Measurements from ENCODE around the gene SREBF2. TPM values are rescaled to one million over a fixed set of nuclear protein-coding genes. Genes with fewer than 3 reads are reported as not detected.
A peak's percentile ranks its signal among the peaks of the same experiment; 100 is the strongest.

The SREBF2 gene
- total and polyA plus RNA-seq, 2 experiments from 2014 or later, result 23.6 to 26.5 TPM

GRCh38 chr22:41936894-41937169 lies 103.9 kb downstream of the SREBF2 start:
- H3K4me2 ChIP-seq (ENCODE audit: unreplicated experiment), result no peak overlapping the region
- H3K4me1 ChIP-seq (ENCODE audit: insufficient read depth), result peaks cover 5% of the 10 kb centered on the region
- H3K27me3 ChIP-seq (replicated peaks; ENCODE audit: insufficient read depth), result no peaks in the 10 kb centered on the region
- in situ Hi-C loops (cut with MboI), result no loop called here
- no peak overlapping the region for H3K9ac ChIP-seq
- no peaks in the 10 kb centered on the region for H3K9me2 ChIP-seq (ENCODE audit: insufficient read depth)
- H2AFZ ChIP-seq, result no peak overlapping the region
- H3K9me3 ChIP-seq (ENCODE audit: low read depth), result no peaks in the 10 kb centered on the region
- peaks cover 20% of the 10 kb centered on the region for H3F3A ChIP-seq (ENCODE audit: insufficient read depth)
- no peak overlapping the region for H3K4me3 ChIP-seq
- no peak overlapping the region for H3K27ac ChIP-seq
- DNase-seq, result no peak
- H4K20me1 ChIP-seq (ENCODE audit: insufficient read depth), result no peaks in the 10 kb centered on the region
- 95 to 96% methylated on average over 2 of the region's 2 CpGs for WGBS, 2 experiments (ENCODE audit: low coverage in 1 of 2, low lambda C conversion rate in 2 of 2, missing lambda C conversion rate in 2 of 2)
- H3K36me3 ChIP-seq (ENCODE audit: low read depth), result no peaks in the 10 kb centered on the region
- TF ChIP-seq EZH2 (IDR thresholded peaks at IDR 0.05; ENCODE audit: insufficient read depth, poor library complexity, severe bottlenecking) (no peak), EZH2phosphoT487 (IDR thresholded peaks at IDR 0.05; ENCODE audit: insufficient read depth, low read depth) (no peak)
- H3K79me2 ChIP-seq (ENCODE audit: insufficient read depth), result no peaks in the 10 kb centered on the region

- Histone ChIP-seq H3K79me2 (ENCODE audit: insufficient read depth) (no peaks in the 10 kb centered on the region), H3K9me3 (ENCODE audit: low read depth) (no peaks in the 10 kb centered on the region), H3K4me2 (ENCODE audit: unreplicated experiment) (peak overlapping the region; percentile 11), H3K4me3 (no peak overlapping the region), H4K20me1 (ENCODE audit: insufficient read depth) (no peaks in the 10 kb centered on the region), H3F3A (ENCODE audit: insufficient read depth) (peaks cover 23% of the 10 kb centered on the region), H2AFZ (no peak overlapping the region), H3K9ac (peak overlapping the region; percentile 67), H3K27me3 (replicated peaks; ENCODE audit: insufficient read depth) (no peaks in the 10 kb centered on the region), H3K36me3 (ENCODE audit: low read depth) (no peaks in the 10 kb centered on the region), H3K27ac (peak overlapping the region; percentile 90), H3K4me1 (ENCODE audit: insufficient read depth) (peaks cover 11% of the 10 kb centered on the region), H3K9me2 (ENCODE audit: insufficient read depth) (no peaks in the 10 kb centered on the region)
- in situ Hi-C loops (cut with MboI), result loop anchor here (10.0 kb wide), 1 partner anchor 245 kb away; the partner anchor contains the start of gene MEI1
- TF ChIP-seq EZH2phosphoT487 (IDR thresholded peaks at IDR 0.05; ENCODE audit: insufficient read depth, low read depth) (no peak), EZH2 (IDR thresholded peaks at IDR 0.05; ENCODE audit: insufficient read depth, poor library complexity, severe bottlenecking) (no peak)
- no peak for DNase-seq
- 88% methylated on average over 13 of the region's 13 CpGs for WGBS, 2 experiments (ENCODE audit: low coverage in 1 of 2, low lambda C conversion rate in 2 of 2, missing lambda C conversion rate in 2 of 2)
These were observed 107.3 kb downstream of the SREBF2 start for GRCh38 chr22:41939981-41940831.

GRCh38 chr22:41940832-41941765 lies 108.2 kb downstream of the SREBF2 start:
- peaks cover 8% of the 10 kb centered on the region; the same call in 1 of the 2 replicates for H3K79me2 ChIP-seq (ENCODE audit: insufficient read depth)
- H3K36me3 ChIP-seq (ENCODE audit: low read depth), result no peaks in the 10 kb centered on the region
- peak overlapping the region; percentile 62 for H2AFZ ChIP-seq
- TF ChIP-seq EZH2 (IDR thresholded peaks at IDR 0.05; ENCODE audit: insufficient read depth, poor library complexity, severe bottlenecking), result no peak
- no peak for TF ChIP-seq EZH2phosphoT487 (IDR thresholded peaks at IDR 0.05; ENCODE audit: insufficient read depth, low read depth)
- 29 to 30% methylated on average over 13 of the region's 13 CpGs for WGBS, 2 experiments (ENCODE audit: low coverage in 1 of 2, low lambda C conversion rate in 2 of 2, missing lambda C conversion rate in 2 of 2)
- H3F3A ChIP-seq (ENCODE audit: insufficient read depth), result peaks cover 23% of the 10 kb centered on the region
- peaks cover 11% of the 10 kb centered on the region for H3K4me1 ChIP-seq (ENCODE audit: insufficient read depth)
- peak; percentile 95 for DNase-seq
- no peaks in the 10 kb centered on the region for H3K27me3 ChIP-seq (replicated peaks; ENCODE audit: insufficient read depth)
- no peaks in the 10 kb centered on the region for H3K9me2 ChIP-seq (ENCODE audit: insufficient read depth)
- H3K27ac ChIP-seq, result peak overlapping the region; percentile 90
- H3K4me2 ChIP-seq (ENCODE audit: unreplicated experiment), result peak overlapping the region; percentile 11
- H4K20me1 ChIP-seq (ENCODE audit: insufficient read depth), result no peaks in the 10 kb centered on the region
- in situ Hi-C loops (cut with MboI), result loop anchor here (10.0 kb wide), 1 partner anchor 246 kb away; the partner anchor contains the start of gene MEI1
- H3K9me3 ChIP-seq (ENCODE audit: low read depth), result no peaks in the 10 kb centered on the region
- H3K9ac ChIP-seq, result peak overlapping the region; percentile 67
- no peak overlapping the region for H3K4me3 ChIP-seq

- H3F3A ChIP-seq (ENCODE audit: insufficient read depth), result peaks cover 23% of the 10 kb centered on the region
- no peaks in the 10 kb centered on the region for H3K9me3 ChIP-seq (ENCODE audit: low read depth)
- H3K36me3 ChIP-seq (ENCODE audit: low read depth), result no peaks in the 10 kb centered on the region
- no peak overlapping the region for H2AFZ ChIP-seq
- H3K9me2 ChIP-seq (ENCODE audit: insufficient read depth), result no peaks in the 10 kb centered on the region
- peaks cover 11% of the 10 kb centered on the region for H3K4me1 ChIP-seq (ENCODE audit: insufficient read depth)
- no peak for TF ChIP-seq EZH2phosphoT487 (IDR thresholded peaks at IDR 0.05; ENCODE audit: insufficient read depth, low read depth)
- H4K20me1 ChIP-seq (ENCODE audit: insufficient read depth), result no peaks in the 10 kb centered on the region
- no peak overlapping the region for H3K4me2 ChIP-seq (ENCODE audit: unreplicated experiment)
- no peaks in the 10 kb centered on the region for H3K27me3 ChIP-seq (replicated peaks; ENCODE audit: insufficient read depth)
- no peak overlapping the region for H3K9ac ChIP-seq
- peaks cover 10% of the 10 kb centered on the region; the same call in 1 of the 2 replicates for H3K79me2 ChIP-seq (ENCODE audit: insufficient read depth)
- DNase-seq, result peak; percentile 69
- no peak overlapping the region for H3K27ac ChIP-seq
- no peak overlapping the region for H3K4me3 ChIP-seq
- whole genome bisulfite sequencing, 2 experiments (ENCODE audit: low coverage in 1 of 2, low lambda C conversion rate in 2 of 2, missing lambda C conversion rate in 2 of 2), result 76 to 78% methylated on average over 9 of the region's 9 CpGs
- in situ Hi-C loops (cut with MboI), result loop anchor here (10.0 kb wide), 1 partner anchor 249 kb away; the partner anchor contains the start of gene MEI1
These were observed 110.8 kb downstream of the SREBF2 start for GRCh38 chr22:41943661-41944209.

Data from GM23248 (cell line).